DOHH2 (cell line): ENCODE measurements around the gene BAIAP2.

Source experiments
- H3F3A ChIP-seq: fragments of 200-600 bp; sonication (generic), shearing (Covaris generic); 2 replicates; pipeline ENCODE4 v1.6.0; 2016; ENCODE audit warnings: antibody characterized with exemption, mild to moderate bottlenecking; ENCODE audit not compliant: control insufficient read depth, insufficient read depth
- H3K27ac ChIP-seq: fragments of 200-600 bp; sonication (generic); 2 replicates; pipeline ENCODE4 v1.5.1; 2014; ENCODE audit warnings: low read depth, mild to moderate bottlenecking, low read length, moderate library complexity
- H3K27me3 ChIP-seq: fragments of 200-600 bp; sonication (generic); 2 replicates; pipeline ENCODE4 v1.6.1; 2014; ENCODE audit warnings: mild to moderate bottlenecking, low read length, mixed read lengths; ENCODE audit not compliant: control insufficient read depth
- H3K36me3 ChIP-seq: fragments of 200-600 bp; sonication (generic); 2 replicates; pipeline ENCODE4 v1.6.1; 2014; ENCODE audit warnings: mild to moderate bottlenecking, low read length, moderate library complexity, mixed read lengths; ENCODE audit not compliant: control insufficient read depth
- H3K4me1 ChIP-seq: fragments of 200-600 bp; sonication (generic); 2 replicates; pipeline ENCODE4 v1.6.1; 2014; ENCODE audit warnings: mild to moderate bottlenecking, low read length, mixed read lengths; ENCODE audit not compliant: control insufficient read depth
- H3K4me2 ChIP-seq: fragments of 200-600 bp; sonication (generic); 2 replicates; pipeline ENCODE4 v1.6.0; 2014; ENCODE audit warnings: mild to moderate bottlenecking, low read length, moderate library complexity
- H3K4me3 ChIP-seq: fragments of 200-600 bp; sonication (generic); 2 replicates; pipeline ENCODE4 v1.5.1; 2014; ENCODE audit warnings: mild to moderate bottlenecking, low read length, mixed read lengths
- H3K79me2 ChIP-seq: fragments of 200-600 bp; sonication (generic); 2 replicates; pipeline ENCODE4 v1.6.1; 2014; ENCODE audit warnings: mild to moderate bottlenecking, low read length, mixed read lengths; ENCODE audit not compliant: control insufficient read depth
- H3K9me2 ChIP-seq: fragments of 200-600 bp; sonication (generic); replicated peaks from 2 replicates; pipeline ENCODE4 v1.6.1; 2014; ENCODE audit warnings: mild to moderate bottlenecking, low read length, mixed read lengths; ENCODE audit not compliant: control insufficient read depth
- H3K9me3 ChIP-seq: fragments of 200-600 bp; sonication (generic); 2 replicates; pipeline ENCODE4 v1.6.1; 2014; ENCODE audit warnings: antibody characterized with exemption, low read length, mixed read lengths; ENCODE audit not compliant: control insufficient read depth, insufficient read depth
- H4K20me1 ChIP-seq: fragments of 200-600 bp; sonication (generic); 2 replicates; pipeline ENCODE4 v1.6.0; 2014; ENCODE audit warnings: low read depth, mild to moderate bottlenecking, antibody characterized with exemption, low read length, moderate library complexity; ENCODE audit not compliant: control insufficient read depth, insufficient read depth
- CTCF ChIP-seq: fragments of 200-600 bp; sonication (generic); IDR thresholded peaks from one replicate; pipeline ENCODE4 v1.5.1; 2014; ENCODE audit warnings: antibody characterized with exemption, mild to moderate bottlenecking, low read depth, low read length; ENCODE audit not compliant: poor library complexity, severe bottlenecking
- EZH2phosphoT487 ChIP-seq: fragments of 200-600 bp; sonication (generic); IDR thresholded peaks from 2 replicates; pipeline ENCODE4 v1.6.1; 2017; ENCODE audit warnings: borderline replicate concordance, mild to moderate bottlenecking, antibody characterized with exemption, low read length, moderate library complexity, mixed read lengths

Gene BAIAP2

GRCh38 chr17:81080019-81080418, 45.1 kb downstream of the BAIAP2 start:
- Histone ChIP-seq H3K4me1 (no peaks in the 10 kb centered on the region), H3K4me3 (no peak overlapping the region), H3K79me2 (no peaks in the 10 kb centered on the region), H3K27ac (no peak overlapping the region), H3K27me3 (no peaks in the 10 kb centered on the region), H3K4me2 (no peak overlapping the region), H3K9me2 (no peaks in the 10 kb centered on the region), H3K36me3 (no peaks in the 10 kb centered on the region), H3K9me3 (no peaks in the 10 kb centered on the region), H4K20me1 (no peaks in the 10 kb centered on the region), H3F3A (no peaks in the 10 kb centered on the region)
- TF ChIP-seq CTCF = no peak
- no peak for TF ChIP-seq EZH2phosphoT487

GRCh38 chr17:81081222-81082176, 46.5 kb downstream of the BAIAP2 start:
- Histone ChIP-seq H3K9me2 (no peaks in the 10 kb centered on the region), H3K27ac (no peak overlapping the region), H3K4me2 (no peak overlapping the region), H3K79me2 (no peaks in the 10 kb centered on the region), H3K36me3 (no peaks in the 10 kb centered on the region), H3K4me1 (no peaks in the 10 kb centered on the region), H3K9me3 (no peaks in the 10 kb centered on the region), H3K27me3 (no peaks in the 10 kb centered on the region), H3K4me3 (no peak overlapping the region), H4K20me1 (no peaks in the 10 kb centered on the region), H3F3A (no peaks in the 10 kb centered on the region)
- TF ChIP-seq EZH2phosphoT487 (no peak), CTCF (no peak)

- Histone ChIP-seq H3K4me1 (no peaks in the 10 kb centered on the region), H3K9me3 (no peaks in the 10 kb centered on the region), H3K27ac (no peak overlapping the region), H3K79me2 (no peaks in the 10 kb centered on the region), H3K4me3 (no peak overlapping the region), H3K4me2 (no peak overlapping the region), H3K27me3 (no peaks in the 10 kb centered on the region), H3K9me2 (no peaks in the 10 kb centered on the region), H3K36me3 (no peaks in the 10 kb centered on the region), H3F3A (no peaks in the 10 kb centered on the region), H4K20me1 (no peaks in the 10 kb centered on the region)
- no peak for TF ChIP-seq CTCF
- TF ChIP-seq EZH2phosphoT487 = no peak
These were observed 47.5 kb downstream of the BAIAP2 start for GRCh38 chr17:81082177-81083073.
